Measurements from ENCODE around the gene CTSF.

CTSF gene

DNA sequence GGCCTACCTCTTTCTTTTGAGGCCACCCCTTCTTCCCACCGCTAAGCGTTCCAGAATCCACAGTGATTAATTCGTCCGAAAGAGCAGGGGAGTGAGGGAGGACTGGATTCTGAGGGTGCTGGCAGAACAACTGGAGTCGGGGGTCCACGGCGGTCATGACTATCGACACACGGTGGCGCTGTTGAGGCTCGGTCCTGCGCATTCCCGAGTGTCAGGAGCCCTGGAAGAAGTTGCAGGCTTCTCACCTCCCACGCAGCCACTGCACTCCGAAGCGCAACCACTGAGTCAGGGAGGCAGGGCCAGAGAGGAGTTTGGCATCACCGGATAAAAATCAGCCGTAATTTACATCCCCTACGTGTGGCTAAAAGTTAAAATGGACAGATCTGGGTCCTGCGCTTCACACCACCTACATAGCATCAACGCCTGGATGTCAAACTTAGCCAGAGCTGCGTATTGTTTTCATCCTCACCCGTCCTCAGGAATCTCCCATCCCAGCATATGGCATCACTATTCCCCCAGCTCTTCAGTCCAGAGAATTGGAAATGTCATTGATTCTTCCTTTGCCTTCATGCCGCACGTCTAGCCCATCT is 10.7 kb upstream of the CTSF start:
- TF ChIP-seq, protein P1, sequence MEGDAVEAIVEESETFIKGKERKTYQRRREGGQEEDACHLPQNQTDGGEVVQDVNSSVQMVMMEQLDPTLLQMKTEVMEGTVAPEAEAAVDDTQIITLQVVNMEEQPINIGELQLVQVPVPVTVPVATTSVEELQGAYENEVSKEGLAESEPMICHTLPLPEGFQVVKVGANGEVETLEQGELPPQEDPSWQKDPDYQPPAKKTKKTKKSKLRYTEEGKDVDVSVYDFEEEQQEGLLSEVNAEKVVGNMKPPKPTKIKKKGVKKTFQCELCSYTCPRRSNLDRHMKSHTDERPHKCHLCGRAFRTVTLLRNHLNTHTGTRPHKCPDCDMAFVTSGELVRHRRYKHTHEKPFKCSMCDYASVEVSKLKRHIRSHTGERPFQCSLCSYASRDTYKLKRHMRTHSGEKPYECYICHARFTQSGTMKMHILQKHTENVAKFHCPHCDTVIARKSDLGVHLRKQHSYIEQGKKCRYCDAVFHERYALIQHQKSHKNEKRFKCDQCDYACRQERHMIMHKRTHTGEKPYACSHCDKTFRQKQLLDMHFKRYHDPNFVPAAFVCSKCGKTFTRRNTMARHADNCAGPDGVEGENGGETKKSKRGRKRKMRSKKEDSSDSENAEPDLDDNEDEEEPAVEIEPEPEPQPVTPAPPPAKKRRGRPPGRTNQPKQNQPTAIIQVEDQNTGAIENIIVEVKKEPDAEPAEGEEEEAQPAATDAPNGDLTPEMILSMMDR (IDR thresholded peaks at IDR 0.05; ENCODE audit: extremely low read depth, insufficient read depth, missing control alignments): peak; percentile 87
- in situ Hi-C loops (cut with MboI; ENCODE audit: low pct_unique_long_range_greater_than_20kb, low sequenced_read_pairs, unreplicated experiment): no loop called here
- DNase-seq (ENCODE audit: low spot score): peak; percentile 84

DNA sequence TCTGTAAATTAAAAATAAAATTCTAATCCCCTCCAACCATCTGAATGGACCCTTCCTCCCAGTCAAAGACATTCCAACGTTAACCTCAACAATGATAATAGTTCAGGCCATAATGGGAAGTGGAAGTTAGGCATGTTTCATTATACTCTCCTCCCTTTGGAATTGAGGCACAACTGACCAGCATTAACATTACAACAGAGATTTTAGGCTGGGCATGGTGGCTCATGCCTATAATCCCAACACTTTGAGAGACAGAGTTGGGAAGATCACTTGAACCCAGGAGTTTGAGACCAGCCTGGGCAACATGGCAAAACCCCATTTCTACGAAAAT is 2.4 kb upstream of the CTSF start:
- TF ChIP-seq, protein P1 (IDR thresholded peaks at IDR 0.05; ENCODE audit: extremely low read depth, insufficient read depth, missing control alignments): no peak
- in situ Hi-C loops (cut with MboI; ENCODE audit: low pct_unique_long_range_greater_than_20kb, low sequenced_read_pairs, unreplicated experiment): loop anchor here (25.0 kb wide), 1 partner anchor 266 kb away; the partner anchor contains the start of gene RCE1

DNA sequence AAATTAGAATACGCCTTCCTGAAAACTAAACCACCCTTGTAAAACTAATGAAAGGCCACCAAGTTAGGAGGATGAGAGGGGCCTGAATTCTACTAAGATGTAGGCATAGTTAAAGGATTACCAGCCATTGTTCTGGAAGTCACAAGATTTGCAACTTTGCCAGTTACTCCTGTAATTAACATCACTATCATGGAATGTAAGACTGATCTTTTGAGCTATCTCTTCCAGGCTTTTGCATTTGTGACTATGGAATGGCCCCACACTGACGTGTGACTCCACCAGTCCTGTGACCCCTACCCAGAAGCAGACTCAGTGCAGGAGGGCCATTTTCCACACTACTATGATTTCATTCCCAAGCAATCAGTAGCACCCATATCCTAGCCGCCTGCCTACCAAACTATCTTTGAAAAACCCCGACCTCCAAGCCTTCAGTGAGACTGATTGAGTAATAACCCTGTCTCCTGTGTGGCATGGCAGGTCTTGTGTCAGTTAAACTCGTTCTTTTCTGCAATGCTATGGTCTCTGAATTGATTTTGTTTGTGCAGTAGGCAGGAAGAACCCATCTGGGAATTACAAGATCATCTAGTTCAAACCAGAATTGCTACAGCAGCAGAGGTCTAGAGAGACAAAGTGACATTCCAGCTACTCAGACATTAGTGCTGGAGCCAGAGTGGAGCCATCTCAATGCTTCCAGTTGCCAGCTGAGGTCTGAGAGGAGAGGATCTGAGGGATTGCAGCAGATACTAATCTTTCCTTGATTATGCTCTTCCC is 1.9 kb upstream of the CTSF start:
- DNase-seq (ENCODE audit: low spot score): no peak
- in situ Hi-C loops (cut with MboI; ENCODE audit: low pct_unique_long_range_greater_than_20kb, low sequenced_read_pairs, unreplicated experiment): loop anchor here (25.0 kb wide), 1 partner anchor 267 kb away; the partner anchor contains the start of gene RCE1
- TF ChIP-seq, protein P1 (IDR thresholded peaks at IDR 0.05; ENCODE audit: extremely low read depth, insufficient read depth, missing control alignments): no peak

More for the DNA sequence above, 2.4 kb upstream of the CTSF start:
- no peak for DNase-seq (ENCODE audit: low spot score)

DNA sequence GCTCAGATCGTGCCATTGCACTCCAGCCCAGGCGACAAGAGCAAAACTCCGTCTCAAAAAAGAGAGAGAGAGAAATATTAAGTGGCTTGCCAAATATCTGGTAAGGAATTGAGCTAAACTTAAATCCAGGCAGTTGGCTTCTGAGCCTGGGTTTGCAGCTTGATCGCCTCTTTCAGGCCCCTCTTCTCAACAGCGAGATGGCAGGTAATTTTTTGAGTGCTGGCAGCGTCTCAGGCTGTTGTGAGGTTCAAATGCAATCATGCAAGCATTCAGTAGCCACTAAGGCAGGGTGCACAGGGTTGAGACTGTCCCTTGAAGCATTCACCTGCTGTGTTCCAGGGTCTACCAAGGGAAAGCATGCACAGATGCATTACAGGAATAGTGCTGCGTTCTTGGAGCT is 670 bp upstream of the CTSF start:
- in situ Hi-C loops (cut with MboI; ENCODE audit: low pct_unique_long_range_greater_than_20kb, low sequenced_read_pairs, unreplicated experiment): loop anchor here (25.0 kb wide), 1 partner anchor 268 kb away; the partner anchor contains the start of gene RCE1
- no peak for DNase-seq (ENCODE audit: low spot score)
- TF ChIP-seq, protein P1 (IDR thresholded peaks at IDR 0.05; ENCODE audit: extremely low read depth, insufficient read depth, missing control alignments): no peak

DNA sequence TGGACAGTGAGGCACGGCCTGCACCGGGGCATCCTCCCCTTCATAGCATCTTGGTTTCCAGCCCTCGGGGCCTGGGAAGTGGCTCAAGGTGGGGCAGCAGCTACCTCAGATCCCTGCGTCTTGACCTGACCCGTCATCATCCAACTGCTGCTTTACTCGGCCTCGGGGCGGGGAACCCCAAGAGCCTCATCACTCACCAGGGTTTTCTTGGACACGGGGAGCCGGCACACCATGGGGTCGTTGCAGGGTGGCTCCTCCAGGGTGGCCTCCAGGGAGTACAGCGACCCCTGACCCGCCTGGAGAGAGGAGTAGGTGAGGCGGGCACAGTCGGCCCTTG is 651 bp downstream of the CTSF start:
- in situ Hi-C loops (cut with MboI; ENCODE audit: low pct_unique_long_range_greater_than_20kb, low sequenced_read_pairs, unreplicated experiment): loop anchor here (25.0 kb wide), 1 partner anchor 270 kb away; the partner anchor contains the start of gene RCE1
- TF ChIP-seq, protein P1 (IDR thresholded peaks at IDR 0.05; ENCODE audit: extremely low read depth, insufficient read depth, missing control alignments): no peak
- no peak for DNase-seq (ENCODE audit: low spot score)

DNA sequence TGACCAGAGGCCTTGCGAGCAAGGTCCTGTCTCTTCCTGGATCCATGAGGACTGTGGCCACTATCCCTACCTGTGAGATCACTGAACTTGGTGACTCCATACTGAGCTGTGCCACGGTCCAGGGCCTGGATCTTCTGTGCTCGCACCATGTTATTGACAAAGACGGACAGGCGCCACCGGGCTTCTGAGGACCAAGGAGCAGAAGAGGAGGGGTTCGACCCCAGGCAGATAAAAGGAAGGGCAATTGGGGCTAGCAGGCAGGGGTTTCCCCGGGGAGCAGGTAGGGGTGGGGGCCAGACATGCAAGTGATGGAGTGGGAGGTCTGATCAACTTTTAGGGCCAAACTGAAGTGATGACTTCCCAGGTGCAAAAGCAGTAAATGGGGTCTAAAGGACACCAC is 2.2 kb downstream of the CTSF start:
- in situ Hi-C loops (cut with MboI; ENCODE audit: low pct_unique_long_range_greater_than_20kb, low sequenced_read_pairs, unreplicated experiment): loop anchor here (25.0 kb wide), 1 partner anchor 271 kb away; the partner anchor contains the start of gene RCE1
- TF ChIP-seq, protein P1 (IDR thresholded peaks at IDR 0.05; ENCODE audit: extremely low read depth, insufficient read depth, missing control alignments): no peak
- no peak for DNase-seq (ENCODE audit: low spot score)

Measured in GM13977 (cell line).